Activated CD4-positive, alpha-beta T cell treated with anti-CD3 and anti-CD28 coated beads for 4 hours (primary cell): Measurements from ENCODE around the gene PRSS22.

Experiments
- DNase-seq, 2 donors: peaks; one replicate each; pipeline ENCODE4 v3.0.0-alpha.2; 2020

PRSS22 gene

GRCh38 chr16:2827831-2828520 is 30.0 kb downstream of the PRSS22 start:
- no peak for DNase-seq

GRCh38 chr16:2827374-2827791 is 30.6 kb downstream of the PRSS22 start:
- no peak for DNase-seq

DNA sequence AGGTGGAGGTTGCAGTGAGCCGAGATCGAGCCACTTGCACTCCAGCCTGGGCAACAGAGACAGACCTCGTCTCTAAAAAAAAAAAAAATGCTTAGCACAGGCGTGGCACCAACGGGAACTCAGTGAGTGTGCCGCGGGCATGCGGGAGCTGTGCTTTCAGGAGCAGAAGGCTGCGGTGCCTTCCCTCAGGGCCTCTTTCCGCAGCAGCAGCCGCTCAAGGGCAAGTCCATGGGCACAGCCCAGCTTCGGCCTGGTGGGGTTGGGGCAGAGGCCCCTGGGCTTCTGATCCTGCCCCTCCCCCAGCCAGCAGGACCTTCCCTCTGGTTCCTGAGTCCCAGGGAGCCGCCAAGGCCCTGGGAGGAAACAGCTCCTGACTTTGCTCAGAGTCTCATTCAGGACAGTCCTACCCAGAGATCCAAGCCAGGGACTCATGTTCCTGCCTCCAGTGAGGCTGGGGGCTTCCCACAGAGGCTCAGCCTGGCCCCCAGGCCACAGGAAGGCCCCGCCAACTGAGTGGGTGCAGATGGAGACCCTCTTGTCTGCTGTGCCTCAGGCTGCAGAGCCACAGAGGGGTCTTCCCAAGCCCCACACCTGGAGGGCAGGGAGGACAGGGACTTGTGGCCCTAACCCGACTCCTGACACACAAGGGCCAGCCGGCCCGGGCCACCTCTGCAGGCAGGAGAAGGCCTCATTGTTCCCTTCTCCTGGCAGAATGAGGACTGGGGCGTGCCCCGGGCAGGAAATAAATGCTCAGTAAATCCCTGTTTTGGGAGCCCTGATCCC is 31.2 kb downstream of the PRSS22 start:
- DNase-seq: no peak

DNA sequence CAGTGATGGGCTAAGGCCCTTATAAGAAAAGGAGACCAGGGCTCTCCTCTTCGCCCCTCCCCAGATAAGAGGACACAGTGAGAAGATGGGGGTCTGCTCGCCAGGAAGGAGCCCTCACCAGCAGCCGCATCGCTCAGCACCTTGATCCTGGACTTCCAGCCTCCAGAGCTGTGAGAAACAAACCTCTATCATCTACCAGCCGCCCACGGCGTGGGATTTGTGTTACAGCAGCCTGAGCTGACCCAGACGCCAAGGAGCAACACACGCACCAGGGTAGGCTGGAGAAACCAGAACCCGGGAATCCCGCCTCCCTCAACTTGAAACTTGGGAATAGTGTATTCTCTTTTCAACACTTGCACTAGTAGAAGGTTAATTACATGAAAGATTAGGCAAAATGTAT is 32.1 kb downstream of the PRSS22 start:
- no peak for DNase-seq

- DNase-seq: no peak
Measured at GRCh38 chr16:2825049-2825742, 32.8 kb downstream of the PRSS22 start.

- no peak for DNase-seq
Measured at GRCh38 chr16:2824626-2825025, 33.3 kb downstream of the PRSS22 start.

GRCh38 chr16:2822496-2822895 is 35.5 kb downstream of the PRSS22 start:
- DNase-seq: no peak

GRCh38 chr16:2822158-2822495 is 35.8 kb downstream of the PRSS22 start:
- DNase-seq: no peak

- DNase-seq: no peak
Measured at GRCh38 chr16:2821487-2822157, 36.3 kb downstream of the PRSS22 start.

DNA sequence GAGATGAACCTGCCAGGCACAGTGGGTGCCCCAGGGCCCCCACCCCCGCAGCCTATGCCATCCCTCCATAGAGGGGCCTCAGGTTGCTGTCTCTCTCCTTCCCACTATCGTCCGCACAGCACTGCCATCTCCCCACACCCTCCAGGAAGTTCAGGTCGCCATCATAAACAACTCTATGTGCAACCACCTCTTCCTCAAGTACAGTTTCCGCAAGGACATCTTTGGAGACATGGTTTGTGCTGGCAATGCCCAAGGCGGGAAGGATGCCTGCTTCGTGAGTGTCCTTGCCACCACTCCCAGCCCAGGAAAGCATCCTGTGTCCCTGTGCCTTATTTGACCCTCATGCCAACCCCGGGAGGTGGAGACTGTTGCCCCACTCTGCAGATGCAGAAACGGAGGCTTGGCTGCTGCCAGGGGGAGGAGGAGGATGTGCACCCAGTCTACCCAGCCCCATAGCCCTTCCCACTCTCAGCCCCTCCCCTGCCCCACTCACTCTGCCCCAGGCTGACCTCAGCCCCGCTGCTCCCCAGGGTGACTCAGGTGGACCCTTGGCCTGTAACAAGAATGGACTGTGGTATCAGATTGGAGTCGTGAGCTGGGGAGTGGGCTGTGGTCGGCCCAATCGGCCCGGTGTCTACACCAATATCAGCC is 37.0 kb downstream of the PRSS22 start:
- no peak for DNase-seq

- DNase-seq: no peak
Measured at GRCh38 chr16:2819939-2820835, 37.8 kb downstream of the PRSS22 start.

DNA sequence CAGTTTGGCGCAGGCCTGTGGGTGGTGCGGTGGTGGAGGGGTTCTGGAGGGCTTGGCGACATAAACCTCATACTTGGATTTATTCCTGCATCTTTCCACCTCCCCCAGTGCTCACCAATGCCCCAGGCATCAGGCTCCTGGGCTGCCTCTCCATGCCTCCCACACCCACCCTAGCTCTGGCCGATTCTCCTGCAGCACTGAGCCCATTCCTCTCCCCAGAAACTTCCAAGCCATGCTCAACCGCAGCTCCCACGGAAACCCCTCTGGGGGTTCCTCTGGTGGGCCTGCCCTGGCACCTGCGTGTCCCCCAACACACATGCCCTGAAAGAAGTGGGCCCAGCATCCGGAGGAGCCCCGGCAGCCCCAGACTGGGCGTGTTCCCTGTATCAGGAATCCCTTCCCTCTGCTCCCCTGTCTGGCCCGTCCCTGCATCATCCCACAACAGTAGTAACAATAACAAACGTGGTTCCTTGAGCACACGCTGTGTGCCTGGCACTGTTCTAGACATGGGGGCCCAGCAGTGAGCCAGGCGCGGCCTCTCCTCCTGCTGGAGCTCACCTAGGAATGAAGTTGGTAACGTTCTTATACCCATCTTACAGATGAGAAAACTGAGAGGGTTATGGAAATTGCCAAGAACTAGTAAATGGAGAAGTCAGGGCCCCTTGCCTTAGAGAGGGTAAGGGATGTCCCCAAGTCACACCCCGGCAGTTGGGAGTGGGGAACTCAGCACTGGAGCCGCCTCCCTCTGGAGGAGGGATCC is 38.6 kb downstream of the PRSS22 start:
- no peak for DNase-seq

GRCh38 chr16:2818272-2818876 is 39.6 kb downstream of the PRSS22 start:
- no peak for DNase-seq

- peak in 1 of 2 donors; percentile 10 for DNase-seq
Measured at GRCh38 chr16:2817340-2818271, 40.4 kb downstream of the PRSS22 start.

DNA sequence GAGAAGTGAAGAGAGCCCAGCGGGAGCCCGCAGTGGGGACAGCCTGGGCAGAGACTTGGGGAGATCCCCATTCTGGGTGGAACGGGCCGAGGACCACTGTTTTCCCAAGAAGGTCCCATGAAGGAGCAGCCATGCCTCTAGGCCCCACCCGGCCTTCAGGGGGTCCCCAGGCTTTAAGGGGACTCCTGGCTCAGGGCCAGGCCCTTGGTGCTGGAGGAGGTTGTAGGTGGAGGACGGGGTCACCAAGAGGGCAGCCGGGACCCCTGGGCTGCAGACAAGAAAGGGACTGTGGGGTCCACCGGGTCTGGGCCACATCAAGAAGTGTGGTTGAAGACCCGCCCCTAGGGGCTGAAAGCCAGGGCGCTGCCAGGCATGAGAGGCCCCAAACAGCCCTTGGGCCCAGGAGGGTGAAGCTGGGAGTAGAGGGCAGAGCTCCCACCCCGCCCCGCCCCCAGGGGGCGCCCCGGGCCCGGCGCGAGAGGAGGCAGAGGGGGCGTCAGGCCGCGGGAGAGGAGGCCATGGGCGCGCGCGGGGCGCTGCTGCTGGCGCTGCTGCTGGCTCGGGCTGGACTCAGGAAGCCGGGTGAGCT is 41.1 kb downstream of the PRSS22 start, which contains the start of gene PRSS21:
PRSS21 (plus strand) TSS at position 487 of the 589 bp plus-strand sequence; CDS start at position 519, 32 bp downstream.
- DNase-seq: peak in 1 of 2 donors; percentile 22

GRCh38 chr16:2815299-2815771 is 42.6 kb downstream of the PRSS22 start:
- DNase-seq: no peak

DNA sequence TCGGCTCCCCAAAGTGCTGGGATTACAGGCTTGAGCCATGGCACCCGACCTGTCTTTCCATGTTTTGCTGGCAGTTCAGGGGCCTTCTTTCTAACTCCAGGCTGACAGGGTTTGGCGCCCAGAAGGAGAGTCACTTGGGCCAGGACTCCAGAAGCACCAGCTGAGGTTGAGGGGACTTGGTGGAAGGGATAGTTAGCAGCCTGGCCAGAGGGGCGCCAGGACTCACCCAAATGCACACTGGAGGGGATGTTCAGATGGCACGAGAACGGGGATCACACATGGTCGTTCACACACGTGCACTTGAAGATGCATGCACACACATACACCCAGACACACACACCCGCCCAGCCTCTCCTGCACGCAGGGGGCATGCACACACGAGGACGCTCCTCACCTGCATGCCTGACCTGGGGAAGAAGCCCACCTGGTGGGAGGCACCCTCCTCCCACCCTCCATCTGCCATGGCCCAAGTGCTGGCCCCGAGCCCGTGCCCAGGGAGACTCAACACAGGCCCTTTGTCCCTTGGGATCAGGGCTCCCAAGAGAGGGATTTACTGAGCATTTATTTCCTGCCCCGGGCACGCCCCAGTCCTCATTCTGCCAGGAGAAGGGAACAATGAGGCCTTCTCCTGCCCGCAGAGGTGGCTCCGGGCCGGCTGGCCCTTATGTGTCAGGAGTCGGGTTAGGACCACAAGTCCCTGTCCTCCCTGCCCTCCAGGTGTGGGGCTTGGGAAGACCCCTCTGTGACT is 43.2 kb downstream of the PRSS22 start:
- no peak for DNase-seq

GRCh38 chr16:2813771-2814221 is 44.2 kb downstream of the PRSS22 start:
- DNase-seq: no peak
